Measurements from ENCODE around the gene COG5.

COG5 gene

DNA sequence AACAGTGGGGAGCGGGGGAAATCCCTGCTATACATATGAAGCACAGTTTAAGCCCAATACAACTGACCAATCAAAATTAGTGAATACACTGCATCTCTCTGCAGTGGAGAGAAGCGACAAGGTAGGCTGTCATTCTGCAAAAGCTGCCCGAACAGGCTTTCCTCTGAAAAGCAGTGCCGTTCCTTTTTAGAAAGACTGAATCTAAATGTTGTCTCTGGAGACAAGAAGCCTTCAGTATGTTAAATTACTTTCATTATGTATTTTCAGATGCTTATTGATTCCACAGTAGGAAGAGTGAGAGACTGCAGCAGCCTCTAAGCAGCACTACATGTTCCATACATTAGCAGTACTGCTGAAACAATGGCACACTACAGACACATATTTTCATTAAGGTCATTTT, 93.8 kb downstream of the COG5 start, which contains the start of gene GPR22:
GPR22 (plus strand) TSS at position 129 of the 400 bp plus-strand sequence. CDS start 4,004 bp downstream, outside the sequence.
- Histone ChIP-seq H3K9me3 (no peaks in the 10 kb centered on the region), H3K27ac (no peak within 1 kb of the TSS), H3K27me3 (no peaks in the 10 kb centered on the region), H3K4me3 (ENCODE audit: low read depth in 1 of 2, low read length in 1 of 2) (no peak within 1 kb of the TSS), H3K36me3 (no peaks in the 10 kb centered on the region), H3K4me1 (ENCODE audit: control insufficient read depth in 1 of 2, insufficient read depth in 1 of 2, low read depth in 1 of 2, low read length in 1 of 2) (no peaks in the 10 kb centered on the region)
- no peak for TF ChIP-seq CTCF (IDR thresholded peaks at IDR 0.05)

GRCh38 chr7:107468824-107469223, 94.9 kb downstream of the COG5 start:
- Histone ChIP-seq H3K36me3 (no peaks in the 10 kb centered on the region), H3K4me1 (ENCODE audit: control insufficient read depth in 1 of 2, insufficient read depth in 1 of 2, low read depth in 1 of 2, low read length in 1 of 2) (no peaks in the 10 kb centered on the region), H3K9me3 (no peaks in the 10 kb centered on the region), H3K27ac (no peak overlapping the region), H3K4me3 (ENCODE audit: low read depth in 1 of 2, low read length in 1 of 2) (no peak overlapping the region), H3K27me3 (no peaks in the 10 kb centered on the region)
- TF ChIP-seq CTCF (IDR thresholded peaks at IDR 0.05) = no peak

DNA sequence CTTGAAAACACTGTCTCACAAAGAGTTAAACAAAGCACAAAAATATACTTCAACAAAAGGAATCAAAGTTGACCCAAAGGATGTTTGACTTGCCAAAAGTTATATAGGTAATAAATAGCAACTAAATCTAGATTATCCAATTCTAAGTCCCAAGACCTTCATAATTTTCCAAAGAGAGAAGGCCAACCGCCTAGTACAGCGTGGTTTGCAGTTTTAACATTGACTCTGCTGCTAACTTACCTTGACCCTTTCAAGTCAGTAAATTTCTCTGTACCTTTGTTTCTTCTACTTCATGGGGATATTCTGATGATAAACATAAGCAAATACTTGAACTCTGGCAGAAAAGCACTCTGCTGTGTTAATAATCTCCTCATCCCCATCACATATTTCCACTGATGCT, 95.7 kb downstream of the COG5 start:
- TF ChIP-seq CTCF (IDR thresholded peaks at IDR 0.05) = no peak
- H3K4me1 ChIP-seq (ENCODE audit: control insufficient read depth in 1 of 2, insufficient read depth in 1 of 2, low read depth in 1 of 2, low read length in 1 of 2) = no peaks in the 10 kb centered on the region
- no peak overlapping the region for H3K27ac ChIP-seq

GRCh38 chr7:107464666-107465226, 99.0 kb downstream of the COG5 start:
- no peak overlapping the region for H3K27ac ChIP-seq
- TF ChIP-seq CTCF (IDR thresholded peaks at IDR 0.05) = no peak
- no peaks in the 10 kb centered on the region for H3K9me3 ChIP-seq
- no peaks in the 10 kb centered on the region for H3K27me3 ChIP-seq
- no peak overlapping the region for H3K4me3 ChIP-seq (ENCODE audit: low read depth in 1 of 2, low read length in 1 of 2)
- no peaks in the 10 kb centered on the region for H3K4me1 ChIP-seq (ENCODE audit: control insufficient read depth in 1 of 2, insufficient read depth in 1 of 2, low read depth in 1 of 2, low read length in 1 of 2)
- H3K36me3 ChIP-seq = no peaks in the 10 kb centered on the region

More for the DNA sequence above, 95.7 kb downstream of the COG5 start:
- H3K4me3 ChIP-seq (ENCODE audit: low read depth in 1 of 2, low read length in 1 of 2) = no peak overlapping the region
- no peaks in the 10 kb centered on the region for H3K36me3 ChIP-seq
- H3K9me3 ChIP-seq = no peaks in the 10 kb centered on the region
- H3K27me3 ChIP-seq = no peaks in the 10 kb centered on the region

- no peak for TF ChIP-seq CTCF (IDR thresholded peaks at IDR 0.05)
- H3K4me1 ChIP-seq (ENCODE audit: control insufficient read depth in 1 of 2, insufficient read depth in 1 of 2, low read depth in 1 of 2, low read length in 1 of 2) = no peaks in the 10 kb centered on the region
- H3K27ac ChIP-seq = no peak overlapping the region
- H3K4me3 ChIP-seq (ENCODE audit: low read depth in 1 of 2, low read length in 1 of 2) = no peak overlapping the region
- no peaks in the 10 kb centered on the region for H3K36me3 ChIP-seq
- H3K27me3 ChIP-seq = no peaks in the 10 kb centered on the region
- no peaks in the 10 kb centered on the region for H3K9me3 ChIP-seq
Observed at GRCh38 chr7:107463139-107464078, 100.3 kb downstream of the COG5 start.

Measured in neutrophil (primary cell).